ENCODE data around the gene RNF213. TPM values are rescaled to one million over a fixed set of nuclear protein-coding genes. Genes with fewer than 3 reads are reported as not detected.

The RNF213 gene
- total RNA-seq, 4 donors from 2014 or later = 83.6 to 205 (median 103) TPM

DNA sequence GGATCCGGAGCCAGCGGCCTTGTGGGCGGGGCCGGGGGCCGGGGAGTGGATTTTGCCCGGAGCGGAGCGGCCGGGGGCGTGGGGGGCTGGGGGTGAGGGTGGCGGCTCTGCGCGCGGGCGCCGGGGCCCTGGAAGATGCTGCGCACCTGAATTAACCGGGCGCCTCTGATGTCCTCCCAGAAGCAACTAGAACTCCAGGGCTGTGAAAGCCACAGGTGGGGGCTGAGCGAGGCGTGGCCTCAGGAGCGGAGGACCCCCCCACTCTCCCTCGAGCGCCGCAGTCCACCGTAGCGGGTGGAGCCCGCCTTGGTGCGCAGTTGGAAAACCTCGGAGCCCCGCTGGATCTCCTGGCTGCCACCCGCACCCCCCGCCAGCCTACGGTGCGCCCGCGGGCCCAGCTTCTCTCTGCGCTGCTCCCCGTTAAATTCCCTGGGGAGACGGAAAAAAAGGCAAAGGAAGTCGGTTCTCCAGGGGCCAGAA, 39.9 kb upstream of the RNF213 start:
- DNase-seq (ENCODE audit: low spot score) (no peak), ATAC-seq (ENCODE audit: low FRiP score) (peak; percentile 49)
- TF ChIP-seq, protein P1, sequence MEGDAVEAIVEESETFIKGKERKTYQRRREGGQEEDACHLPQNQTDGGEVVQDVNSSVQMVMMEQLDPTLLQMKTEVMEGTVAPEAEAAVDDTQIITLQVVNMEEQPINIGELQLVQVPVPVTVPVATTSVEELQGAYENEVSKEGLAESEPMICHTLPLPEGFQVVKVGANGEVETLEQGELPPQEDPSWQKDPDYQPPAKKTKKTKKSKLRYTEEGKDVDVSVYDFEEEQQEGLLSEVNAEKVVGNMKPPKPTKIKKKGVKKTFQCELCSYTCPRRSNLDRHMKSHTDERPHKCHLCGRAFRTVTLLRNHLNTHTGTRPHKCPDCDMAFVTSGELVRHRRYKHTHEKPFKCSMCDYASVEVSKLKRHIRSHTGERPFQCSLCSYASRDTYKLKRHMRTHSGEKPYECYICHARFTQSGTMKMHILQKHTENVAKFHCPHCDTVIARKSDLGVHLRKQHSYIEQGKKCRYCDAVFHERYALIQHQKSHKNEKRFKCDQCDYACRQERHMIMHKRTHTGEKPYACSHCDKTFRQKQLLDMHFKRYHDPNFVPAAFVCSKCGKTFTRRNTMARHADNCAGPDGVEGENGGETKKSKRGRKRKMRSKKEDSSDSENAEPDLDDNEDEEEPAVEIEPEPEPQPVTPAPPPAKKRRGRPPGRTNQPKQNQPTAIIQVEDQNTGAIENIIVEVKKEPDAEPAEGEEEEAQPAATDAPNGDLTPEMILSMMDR (IDR thresholded peaks at IDR 0.05) = no peak

- ATAC-seq (ENCODE audit: low FRiP score) = no peak
Measured at GRCh38 chr17:80221351-80222105, 39.1 kb upstream of the RNF213 start.

DNA sequence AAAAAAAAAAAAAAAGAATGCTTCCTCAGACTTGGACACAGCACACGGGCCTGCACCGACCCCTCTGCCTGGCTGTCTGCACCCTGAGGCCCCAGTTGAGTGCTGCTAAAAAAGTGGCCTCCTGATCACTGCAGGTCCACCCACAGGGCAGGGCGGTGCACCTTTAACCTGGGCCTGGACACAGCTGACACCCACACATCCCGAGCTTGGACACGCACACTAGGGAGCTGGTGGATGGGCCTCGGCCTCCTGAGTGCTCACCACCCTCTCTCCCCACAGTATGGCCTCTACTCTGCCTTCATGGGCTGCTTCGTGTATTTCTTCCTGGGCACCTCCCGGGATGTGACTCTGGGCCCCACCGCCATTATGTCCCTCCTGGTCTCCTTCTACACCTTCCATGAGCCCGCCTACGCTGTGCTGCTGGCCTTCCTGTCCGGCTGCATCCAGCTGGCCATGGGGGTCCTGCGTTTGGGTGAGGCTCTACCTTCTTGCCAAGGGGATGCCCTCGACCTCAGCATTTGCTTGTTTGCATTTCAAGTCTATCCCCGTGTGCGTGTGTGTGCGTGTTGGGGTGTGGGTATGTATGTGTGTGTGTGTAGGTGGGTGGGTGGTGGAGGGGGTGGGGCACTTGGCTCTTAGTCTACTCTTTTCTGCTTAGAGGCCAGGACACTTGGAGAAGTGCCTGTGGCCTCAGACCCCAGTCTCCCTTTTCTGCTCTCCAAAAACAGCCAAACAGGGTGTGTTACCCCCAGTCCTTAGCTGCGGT, 38.1 kb upstream of the RNF213 start:
- TF ChIP-seq, protein P1 (IDR thresholded peaks at IDR 0.05) = no peak
- ATAC-seq (ENCODE audit: low FRiP score) (no peak), DNase-seq (ENCODE audit: low spot score) (no peak)

More at GRCh38 chr17:80221351-80222105, 39.1 kb upstream of the RNF213 start:
- DNase-seq (ENCODE audit: low spot score) = no peak
- TF ChIP-seq, protein P1 (IDR thresholded peaks at IDR 0.05) = no peak

DNA sequence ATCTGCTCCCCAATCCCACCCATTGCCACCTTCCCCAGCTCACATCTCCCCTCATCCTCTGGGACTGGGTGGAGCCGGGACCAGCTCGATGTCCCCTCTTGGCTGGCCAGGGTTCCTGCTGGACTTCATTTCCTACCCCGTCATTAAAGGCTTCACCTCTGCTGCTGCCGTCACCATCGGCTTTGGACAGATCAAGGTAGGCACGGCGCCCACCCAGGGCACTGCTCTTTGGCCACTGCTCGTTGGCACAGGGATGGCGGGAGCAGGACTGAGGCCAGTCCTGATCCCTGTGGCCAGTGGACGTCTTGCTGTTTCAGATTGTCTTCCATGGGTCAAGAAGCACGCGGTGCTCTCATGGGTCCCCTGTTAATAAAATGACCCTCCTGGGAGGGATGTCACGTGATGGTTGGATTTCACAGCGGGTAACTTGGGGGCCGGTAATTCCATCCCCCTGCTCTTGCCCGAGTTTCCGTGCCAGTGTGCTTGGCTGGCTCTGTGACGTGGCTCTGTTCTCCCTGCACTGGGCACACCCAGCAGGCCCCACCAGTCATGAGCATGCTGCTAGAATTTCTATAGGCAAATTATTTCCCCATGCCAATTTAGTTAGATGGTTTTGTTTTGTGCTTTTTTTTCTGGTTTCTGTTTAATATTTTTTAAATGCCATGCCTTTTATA, 37.4 kb upstream of the RNF213 start:
- TF ChIP-seq, protein P1 (IDR thresholded peaks at IDR 0.05) = no peak
- ATAC-seq (ENCODE audit: low FRiP score) (no peak), DNase-seq (ENCODE audit: low spot score) (no peak)

DNA sequence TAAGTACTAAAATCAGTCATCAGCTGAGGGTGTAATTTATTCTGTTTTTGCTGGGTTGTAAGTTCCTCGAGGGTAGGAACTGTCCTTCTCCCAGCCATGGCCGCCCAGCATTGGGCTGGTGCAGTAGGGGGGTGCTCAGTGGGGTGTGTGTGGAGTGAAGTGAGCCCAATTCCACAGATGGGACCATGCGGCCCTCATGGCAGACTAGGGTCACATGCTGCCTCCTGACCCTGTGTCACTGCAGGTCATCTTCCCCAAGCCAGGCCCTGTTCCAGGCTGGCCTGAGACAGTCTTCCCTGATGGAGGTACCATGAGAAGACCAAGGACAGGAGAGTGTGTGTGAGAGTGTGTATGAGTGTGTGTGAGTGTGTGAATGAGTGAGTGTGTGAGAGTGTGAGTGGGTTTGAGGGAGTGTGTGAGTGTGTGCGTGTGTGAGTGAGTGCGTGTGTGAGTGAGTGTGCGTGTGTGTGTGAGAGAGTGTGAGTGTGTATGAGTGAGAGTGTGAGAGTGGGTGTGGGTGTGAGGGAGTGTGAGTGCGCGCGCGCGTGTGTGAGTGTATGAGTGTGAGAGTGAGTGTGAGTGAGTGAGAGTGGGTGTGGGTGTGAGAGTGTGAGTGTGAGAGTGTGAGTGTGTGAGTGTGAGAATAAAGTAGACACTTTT, 36.7 kb upstream of the RNF213 start:
- DNase-seq (ENCODE audit: low spot score) = no peak
- no peak for ATAC-seq (ENCODE audit: low FRiP score)
- TF ChIP-seq, protein P1 (IDR thresholded peaks at IDR 0.05) = no peak

DNA sequence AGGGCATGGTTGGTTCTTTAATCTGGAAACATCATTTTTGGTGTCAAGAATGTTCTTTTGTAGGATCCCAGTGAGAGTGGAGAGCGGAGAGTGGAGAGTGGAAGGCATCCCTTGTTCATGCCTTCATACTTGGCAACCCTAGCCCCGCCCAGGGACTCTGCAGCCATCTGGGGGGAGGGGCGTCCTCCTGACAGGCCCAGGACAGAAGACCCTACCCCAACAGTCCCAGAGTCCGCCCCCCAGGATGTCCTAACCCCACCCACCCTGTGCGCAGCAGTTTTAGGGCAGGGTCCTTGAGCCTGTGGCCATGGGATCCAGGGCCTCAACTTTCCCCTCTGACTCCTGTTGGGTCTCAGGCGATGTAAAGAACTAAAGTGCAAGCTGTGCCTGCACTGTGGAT, 36.0 kb upstream of the RNF213 start:
- TF ChIP-seq, protein P1 (IDR thresholded peaks at IDR 0.05) = no peak
- ATAC-seq (ENCODE audit: low FRiP score) (no peak), DNase-seq (ENCODE audit: low spot score) (no peak)

All from omental fat pad (tissue), 4 donors.